Neutrophil (primary cell): Measurements from ENCODE around the gene KCNQ1.

Experiments
- H3K27ac ChIP-seq: fragments of 200-600 bp; sonication (generic); 2 replicates; pipeline ENCODE4 v1.5.1; 2016; ENCODE audit warnings: mild to moderate bottlenecking, moderate library complexity
- H3K27me3 ChIP-seq: fragments of 200-600 bp; sonication (generic); 2 replicates; pipeline ENCODE4 v1.6.0; 2016; ENCODE audit warnings: mild to moderate bottlenecking
- H3K36me3 ChIP-seq: fragments of 200-600 bp; sonication (generic); 2 replicates; pipeline ENCODE4 v1.5.1; 2017
- H3K4me1 ChIP-seq, 2 experiments: fragments of 200-600 bp in 1 of 2; sonication (generic) in 1 of 2; 1 replicate in 1 of 2; 2 replicates in 1 of 2; pipeline versions ENCODE4 v1.5.1 to v1.6.1; 2013 to 2016; ENCODE audit warnings: low read depth in 1 of 2, low read length in 1 of 2, mild to moderate bottlenecking in 1 of 2, moderate library complexity in 1 of 2; ENCODE audit not compliant: control insufficient read depth in 1 of 2, insufficient read depth in 1 of 2
- H3K4me3 ChIP-seq, 2 experiments: fragments of 200-600 bp in 1 of 2; sonication (generic) in 1 of 2; 1 replicate in 1 of 2; 2 replicates in 1 of 2; pipeline ENCODE4 v1.5.1; 2013 to 2016; ENCODE audit warnings: low read depth in 1 of 2, low read length in 1 of 2, mild to moderate bottlenecking in 1 of 2, moderate library complexity in 1 of 2
- H3K9me3 ChIP-seq: fragments of 200-600 bp; sonication (generic); 2 replicates; pipeline ENCODE4 v1.5.1; 2016
- CTCF ChIP-seq: fragments of 200-600 bp; sonication (generic); IDR thresholded peaks from 2 replicates; pipeline ENCODE4 v1.5.1; 2016; ENCODE audit warnings: antibody characterized with exemption

Gene KCNQ1

DNA sequence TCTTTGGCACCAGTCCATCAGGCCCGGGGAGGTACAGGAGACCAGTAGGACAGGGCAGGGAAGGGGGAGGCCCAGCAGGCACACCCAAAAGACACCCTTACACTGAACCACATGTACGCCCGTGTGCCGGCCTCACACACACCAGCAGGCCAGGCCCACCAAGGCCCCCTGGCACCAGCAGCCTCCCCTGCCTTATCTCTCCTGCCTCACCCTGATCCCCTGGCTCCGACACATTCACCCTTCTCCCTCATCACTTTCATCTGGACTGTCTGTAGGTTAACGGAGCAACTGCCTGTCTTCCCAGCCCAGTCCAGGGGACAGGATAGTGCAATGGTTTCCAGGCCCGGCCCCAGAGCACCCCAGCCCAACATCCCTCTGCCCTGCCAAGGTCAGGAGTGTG lies 435.8 kb downstream of the KCNQ1 start:
- H3K4me1 ChIP-seq, result peaks cover 15 to 18% of the 10 kb centered on the region in 2 experiments
- H3K9me3 ChIP-seq, result no peaks in the 10 kb centered on the region
- H3K27me3 ChIP-seq, result peaks cover 95% of the 10 kb centered on the region
- no peaks in the 10 kb centered on the region for H3K36me3 ChIP-seq
- H3K27ac ChIP-seq, result no peak overlapping the region
- H3K4me3 ChIP-seq, result no peak overlapping the region
- no peak for TF ChIP-seq CTCF

- Histone ChIP-seq H3K4me1 (peaks cover 18 to 21% of the 10 kb centered on the region in 2 experiments), H3K27ac (no peak overlapping the region), H3K36me3 (no peaks in the 10 kb centered on the region), H3K9me3 (no peaks in the 10 kb centered on the region), H3K27me3 (peaks cover 93% of the 10 kb centered on the region), H3K4me3 (no peak overlapping the region)
- no peak for TF ChIP-seq CTCF
These were observed 436.5 kb downstream of the KCNQ1 start for GRCh38 chr11:2881076-2881980.

GRCh38 chr11:2881981-2882375 lies 437.2 kb downstream of the KCNQ1 start:
- no peaks in the 10 kb centered on the region for H3K9me3 ChIP-seq
- H3K4me1 ChIP-seq, result peaks cover 21 to 23% of the 10 kb centered on the region in 2 experiments
- H3K36me3 ChIP-seq, result no peaks in the 10 kb centered on the region
- H3K4me3 ChIP-seq, result no peak overlapping the region
- H3K27ac ChIP-seq, result no peak overlapping the region
- H3K27me3 ChIP-seq, result peaks cover 93% of the 10 kb centered on the region
- TF ChIP-seq CTCF, result no peak

- no peak for TF ChIP-seq CTCF
- Histone ChIP-seq H3K4me3 (no peak overlapping the region), H3K27ac (no peak overlapping the region), H3K4me1 (peaks cover 21 to 23% of the 10 kb centered on the region in 2 experiments), H3K9me3 (no peaks in the 10 kb centered on the region), H3K27me3 (peaks cover 93% of the 10 kb centered on the region), H3K36me3 (no peaks in the 10 kb centered on the region)
These were observed 437.7 kb downstream of the KCNQ1 start for GRCh38 chr11:2882396-2883110.

DNA sequence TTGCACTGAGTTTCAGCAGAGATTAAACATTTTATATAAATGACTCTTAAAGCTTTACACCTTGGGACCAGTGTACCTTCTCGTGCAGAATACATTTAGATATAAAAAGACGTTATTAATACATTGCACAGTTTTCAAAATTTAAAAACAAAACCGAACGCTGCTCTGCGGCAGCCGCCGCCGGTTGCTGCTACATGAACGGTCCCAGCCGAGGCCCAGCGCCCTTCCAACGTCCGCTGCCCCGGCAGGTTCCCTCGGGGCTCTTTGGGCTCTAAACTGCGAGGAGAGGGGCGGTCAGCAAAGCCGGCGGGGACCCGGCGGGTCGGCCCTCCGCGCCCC lies 438.8 kb downstream of the KCNQ1 start:
- Histone ChIP-seq H3K36me3 (no peaks in the 10 kb centered on the region), H3K4me3 (peak overlapping the region; percentile 53 to 70), H3K9me3 (no peaks in the 10 kb centered on the region), H3K27ac (no peak overlapping the region), H3K27me3 (peaks cover 98% of the 10 kb centered on the region), H3K4me1 (peaks cover 21 to 31% of the 10 kb centered on the region in 2 experiments)
- TF ChIP-seq CTCF, result no peak
